ENCODE results near the gene MYLK2. TPM values are rescaled to one million over a fixed set of nuclear protein-coding genes. Genes with fewer than 3 reads are reported as not detected.
A peak's percentile ranks its signal among the peaks of the same experiment; 100 is the strongest.

MYLK2 gene
- total RNA-seq, 1 donor from 2014 or later: not detected

- DNase-seq (ENCODE audit: low spot score): no peak
Observed at GRCh38 chr20:31871618-31871954, 52.4 kb downstream of the MYLK2 start.

- DNase-seq (ENCODE audit: low spot score): no peak
Observed at GRCh38 chr20:31872406-31872805, 53.2 kb downstream of the MYLK2 start.

- no peak for DNase-seq (ENCODE audit: low spot score)
Observed at GRCh38 chr20:31875671-31876070, 56.5 kb downstream of the MYLK2 start.

GRCh38 chr20:31877684-31878083 lies 58.5 kb downstream of the MYLK2 start:
- DNase-seq (ENCODE audit: low spot score): no peak

- DNase-seq (ENCODE audit: low spot score): peak; percentile 95
Observed at GRCh38 chr20:31879143-31879987, 60.2 kb downstream of the MYLK2 start.

GRCh38 chr20:31881945-31882344 lies 62.8 kb downstream of the MYLK2 start:
- DNase-seq (ENCODE audit: low spot score): no peak

GRCh38 chr20:31883829-31884228 lies 64.7 kb downstream of the MYLK2 start:
- no peak for DNase-seq (ENCODE audit: low spot score)

Other genes with a start within 250 kb of the MYLK2 start
- gene ID1, start 214.1 kb upstream of the MYLK2 start, total RNA-seq: 59.7 TPM
- 3.8 TPM for gene COX4I2, start 181.4 kb upstream of the MYLK2 start, total RNA-seq
- 191 TPM for gene BCL2L1, start 96.5 kb upstream of the MYLK2 start, total RNA-seq
- 2.6 TPM for gene TPX2, start 80.1 kb upstream of the MYLK2 start, total RNA-seq
- gene FOXS1, start 26.2 kb downstream of the MYLK2 start, total RNA-seq: 1.6 TPM
- gene DUSP15, start 51.2 kb downstream of the MYLK2 start, total RNA-seq: 2.8 TPM
- 0.29 TPM for gene TTLL9, start 51.3 kb downstream of the MYLK2 start, total RNA-seq
- gene PDRG1, start 132.7 kb downstream of the MYLK2 start, total RNA-seq: 12.1 TPM
- gene XKR7, start 148.8 kb downstream of the MYLK2 start, total RNA-seq: not detected
- 5.6 TPM for gene CCM2L, start 191.1 kb downstream of the MYLK2 start, total RNA-seq
- gene HCK, start 232.9 kb downstream of the MYLK2 start, total RNA-seq: 11.7 TPM